ENCODE measurements around the gene DCST1. TPM values are rescaled to one million over a fixed set of nuclear protein-coding genes. Genes with fewer than 3 reads are reported as not detected.

The DCST1 gene
- total RNA-seq, 2 experiments from 2014 or later: not detected

GRCh38 chr1:155072531-155073289 lies 39.1 kb downstream of the DCST1 start:
- Histone ChIP-seq H3K9me3 (ENCODE audit: low read length) (no peaks in the 10 kb centered on the region), H3K36me3 (ENCODE audit: insufficient read depth, low read length) (peaks cover 17% of the 10 kb centered on the region; the same call in 1 of the 2 replicates), H3K4me1 (ENCODE audit: insufficient read depth, low read length, poor library complexity, severe bottlenecking) (peaks cover 64% of the 10 kb centered on the region), H2AFZ (ENCODE audit: low read length) (no peak overlapping the region), H3K9me2 (ENCODE audit: insufficient read depth, low read length) (no peaks in the 10 kb centered on the region), H3K4me3 (ENCODE audit: low read depth, low read length, poor library complexity, severe bottlenecking) (no peak overlapping the region), H3K4me2 (ENCODE audit: low read length) (peak overlapping the region; percentile 51; the same call in 1 of the 2 replicates), H3K79me2 (ENCODE audit: insufficient read depth, low read depth, low read length) (no peaks in the 10 kb centered on the region), H4K20me1 (ENCODE audit: insufficient read depth, low read length) (no peaks in the 10 kb centered on the region), H3K27ac (ENCODE audit: low read depth, low read length, poor library complexity, severe bottlenecking) (no peak overlapping the region)
- POLR2A ChIA-PET: interaction anchor here (1.0 kb wide), 1 partner anchor 29 kb away, joined by 4 read pairs; no protein-coding TSS in a partner anchor
- no TSS peak for BruUV-seq (replicated peaks)
- CTCF ChIA-PET (ENCODE audit: unreplicated experiment): no interaction called here
- DNase-seq (ENCODE audit: low spot score): no peak
- no peak for TF ChIP-seq CTCF (conservative IDR thresholded peaks at IDR 0.05; ENCODE audit: low read length)
- TF ChIP-seq EZH2phosphoT487 (IDR thresholded peaks at IDR 0.05; ENCODE audit: borderline replicate concordance, low read depth, low read length): no peak
- intact Hi-C loops (cut with micrococcal nuclease; ENCODE audit: unreplicated experiment): no loop called here

GRCh38 chr1:155073377-155074242 lies 40.0 kb downstream of the DCST1 start:
- peak; percentile 41 for DNase-seq (ENCODE audit: low spot score)
- H4K20me1 ChIP-seq (ENCODE audit: insufficient read depth, low read length): no peaks in the 10 kb centered on the region
- POLR2A ChIA-PET: interaction anchor here (1.0 kb wide), 1 partner anchor 29 kb away, joined by 4 read pairs; no protein-coding TSS in a partner anchor
- peak overlapping the region; percentile 51 for H3K4me2 ChIP-seq (ENCODE audit: low read length)
- TF ChIP-seq EZH2phosphoT487 (IDR thresholded peaks at IDR 0.05; ENCODE audit: borderline replicate concordance, low read depth, low read length): no peak
- no peak for TF ChIP-seq CTCF (conservative IDR thresholded peaks at IDR 0.05; ENCODE audit: low read length)
- CTCF ChIA-PET (ENCODE audit: unreplicated experiment): no interaction called here
- peaks cover 13% of the 10 kb centered on the region; the same call in 1 of the 2 replicates for H3K36me3 ChIP-seq (ENCODE audit: insufficient read depth, low read length)
- H3K9me3 ChIP-seq (ENCODE audit: low read length): no peaks in the 10 kb centered on the region
- intact Hi-C loops (cut with micrococcal nuclease; ENCODE audit: unreplicated experiment): no loop called here
- no TSS peak for BruUV-seq (replicated peaks)
- H3K79me2 ChIP-seq (ENCODE audit: insufficient read depth, low read depth, low read length): no peaks in the 10 kb centered on the region
- H3K4me1 ChIP-seq (ENCODE audit: insufficient read depth, low read length, poor library complexity, severe bottlenecking): peaks cover 69% of the 10 kb centered on the region
- H3K4me3 ChIP-seq (ENCODE audit: low read depth, low read length, poor library complexity, severe bottlenecking): peak overlapping the region; percentile 20
- no peaks in the 10 kb centered on the region for H3K9me2 ChIP-seq (ENCODE audit: insufficient read depth, low read length)
- H3K27ac ChIP-seq (ENCODE audit: low read depth, low read length, poor library complexity, severe bottlenecking): no peak overlapping the region
- H2AFZ ChIP-seq (ENCODE audit: low read length): no peak overlapping the region
